WTC11 (cell line): Measurements from ENCODE around the gene THUMPD3. TPM values are rescaled to one million over a fixed set of nuclear protein-coding genes. Genes with fewer than 3 reads are reported as not detected.

Experiments used
- ATAC-seq: fragments of 200-7000 bp; cut with Tn5 transposase; 2 replicates; pipeline ENCODE4 v1.10.0; 2021; ENCODE audit warnings: mild to moderate bottlenecking, moderate library complexity
- CTCF ChIA-PET: fragments of 300-600 bp; sonication (Branson Sonifier 250); formaldehyde crosslinking; loops from one replicate; lab custom pipeline; 2021; ENCODE audit warnings: antibody characterized with exemption; lab: Charles Lee
- POLR2A ChIA-PET: fragments of 350-600 bp; sonication (Branson Sonifier 250); formaldehyde crosslinking; loops from one replicate; lab custom pipeline; 2021; ENCODE audit warnings: antibody characterized with exemption; lab: Charles Lee
- DNase-seq: peaks from one replicate; pipeline ENCODE4 v3.0.0; 2021; ENCODE audit warnings: low spot score
- H3K27ac Mint-ChIP-seq: 2 replicates; pipeline ENCODE4 v1.8.0; 2021; ENCODE audit warnings: mixed read lengths
- H3K27me3 Mint-ChIP-seq: 2 replicates; pipeline ENCODE4 v1.8.0; 2021; ENCODE audit warnings: low read depth, mild to moderate bottlenecking, moderate library complexity, mixed read lengths
- H3K36me3 Mint-ChIP-seq: 2 replicates; pipeline ENCODE4 v1.8.0; 2021; ENCODE audit warnings: mixed read lengths
- H3K4me1 Mint-ChIP-seq: 2 replicates; pipeline ENCODE4 v1.8.0; 2022; ENCODE audit warnings: mixed read lengths
- H3K4me3 Mint-ChIP-seq: 2 replicates; pipeline ENCODE4 v1.8.0; 2021; ENCODE audit warnings: mild to moderate bottlenecking, moderate library complexity, mixed read lengths
- H3K9me3 Mint-ChIP-seq: 2 replicates; pipeline ENCODE4 v1.8.0; 2021; ENCODE audit warnings: mixed read lengths
- CBFB ChIP-seq: sonication (generic); formaldehyde crosslinking; IDR thresholded peaks from 2 replicates; pipeline ENCODE4 v1.8.1; 2022; ENCODE audit warnings: mild to moderate bottlenecking, low read depth, missing genetic modification reagents
- CREB1 ChIP-seq: sonication (generic); formaldehyde crosslinking; IDR thresholded peaks from 2 replicates; pipeline ENCODE4 v1.8.0; 2023; ENCODE audit warnings: mild to moderate bottlenecking, missing genetic modification reagents
- E2F5 ChIP-seq: sonication (generic); formaldehyde crosslinking; IDR thresholded peaks from 2 replicates; pipeline ENCODE4 v1.8.1; 2022; ENCODE audit warnings: mild to moderate bottlenecking, moderate library complexity, missing genetic modification reagents
- ELF4 ChIP-seq: sonication (generic); formaldehyde crosslinking; IDR thresholded peaks from 2 replicates; pipeline ENCODE4 v1.8.1; 2022; ENCODE audit warnings: low read depth, mild to moderate bottlenecking, moderate library complexity, missing genetic modification reagents
- EMX1 ChIP-seq: fragments of 250-450 bp; sonication (Bioruptor Pico); IDR thresholded peaks from 2 replicates; pipeline ENCODE4 v1.8.0; 2021; ENCODE audit warnings: mild to moderate bottlenecking
- FOXP4 ChIP-seq: sonication (generic); formaldehyde crosslinking; IDR thresholded peaks from 2 replicates; pipeline ENCODE4 v1.8.0; 2022; ENCODE audit warnings: mild to moderate bottlenecking, missing genetic modification reagents
- GTF2I ChIP-seq: fragments of 250-450 bp; sonication (Bioruptor Pico); conservative IDR thresholded peaks from 2 replicates; pipeline ENCODE4 v1.4.0; 2021; ENCODE audit warnings: mild to moderate bottlenecking
- HMGXB4 ChIP-seq: sonication (generic); formaldehyde crosslinking; IDR thresholded peaks from 2 replicates; pipeline ENCODE4 v1.8.1; 2023; ENCODE audit warnings: mild to moderate bottlenecking, moderate library complexity, missing genetic modification reagents
- JUN ChIP-seq: sonication (generic); formaldehyde crosslinking; IDR thresholded peaks from 2 replicates; pipeline ENCODE4 v1.8.0; 2023; ENCODE audit warnings: mild to moderate bottlenecking, missing genetic modification reagents
- MLX ChIP-seq: sonication (generic); formaldehyde crosslinking; IDR thresholded peaks from 2 replicates; pipeline ENCODE4 v1.8.1; 2023; ENCODE audit warnings: mild to moderate bottlenecking, missing genetic modification reagents, moderate library complexity
- NFATC4 ChIP-seq: fragments of 250-450 bp; sonication (Bioruptor Pico); IDR thresholded peaks from 2 replicates; pipeline ENCODE4 v1.9.0; 2021; ENCODE audit warnings: mild to moderate bottlenecking
- NFE2L1 ChIP-seq: sonication (generic); formaldehyde crosslinking; IDR thresholded peaks from 2 replicates; pipeline ENCODE4 v1.8.1; 2023; ENCODE audit warnings: missing genetic modification reagents
- NFYB ChIP-seq: sonication (generic); formaldehyde crosslinking; conservative IDR thresholded peaks from 2 replicates; pipeline ENCODE4 v1.8.0; 2022; ENCODE audit warnings: low read depth, missing genetic modification reagents
- NR1H2 ChIP-seq: sonication (generic); formaldehyde crosslinking; IDR thresholded peaks from 2 replicates; pipeline ENCODE4 v1.9.0; 2021; ENCODE audit warnings: mild to moderate bottlenecking, moderate library complexity, missing genetic modification reagents
- NR2C2 ChIP-seq: sonication (generic); formaldehyde crosslinking; IDR thresholded peaks from 2 replicates; pipeline ENCODE4 v1.8.0; 2022; ENCODE audit warnings: mild to moderate bottlenecking, missing genetic modification reagents
- PRRX2 ChIP-seq: fragments of 250-450 bp; sonication (Bioruptor Pico); IDR thresholded peaks from 2 replicates; pipeline ENCODE4 v1.8.0; 2021; ENCODE audit warnings: mild to moderate bottlenecking
- TP53 ChIP-seq: sonication (generic); formaldehyde crosslinking; IDR thresholded peaks from 2 replicates; pipeline ENCODE4 v1.8.1; 2023; ENCODE audit warnings: mild to moderate bottlenecking, missing genetic modification reagents
- USF1 ChIP-seq: sonication (generic); formaldehyde crosslinking; IDR thresholded peaks from 2 replicates; pipeline ENCODE4 v1.8.0; 2022; ENCODE audit warnings: mild to moderate bottlenecking, missing genetic modification reagents
- ZBTB43 ChIP-seq: sonication (generic); formaldehyde crosslinking; IDR thresholded peaks from 2 replicates; pipeline ENCODE4 v1.8.1; 2023; ENCODE audit warnings: mild to moderate bottlenecking, missing genetic modification reagents
- ZNF425 ChIP-seq: fragments of 250-450 bp; sonication (Bioruptor Pico); conservative IDR thresholded peaks from 2 replicates; pipeline ENCODE4 v1.9.0; 2021; ENCODE audit warnings: mild to moderate bottlenecking
- ZNF671 ChIP-seq: fragments of 250-450 bp; sonication (Bioruptor Pico); IDR thresholded peaks from 2 replicates; pipeline ENCODE4 v1.8.0; 2021; ENCODE audit warnings: mild to moderate bottlenecking
- ZSCAN18 ChIP-seq: fragments of 250-450 bp; sonication (Bioruptor Pico); IDR thresholded peaks from 2 replicates; pipeline ENCODE4 v2.1.2; 2022; ENCODE audit warnings: mild to moderate bottlenecking, moderate library complexity
- total RNA-seq: library from RNA; stranded (reverse); gene quantifications from 3 replicates; pipeline ENCODE4 v1.2.3, GENCODE V29; 2021

Gene THUMPD3
- total RNA-seq, 1 experiment from 2014 or later, result 67.5 TPM

GRCh38 chr3:9388142-9388541 lies 25.3 kb downstream of the THUMPD3 start:
- ChIA-PET CTCF (no interaction called here), POLR2A (no interaction called here)
- H3K27me3 Mint-ChIP-seq, result no peaks in the 10 kb centered on the region
- peaks cover 3% of the 10 kb centered on the region; the same call in 1 of the 2 replicates for H3K4me1 Mint-ChIP-seq
- ATAC-seq, result no peak
- TF ChIP-seq NFE2L1, result no peak
- no peak for TF ChIP-seq NFATC4 (CRISPR knock-in tag)
- no peak for TF ChIP-seq E2F5 (CRISPR knock-in tag)
- no peak for TF ChIP-seq ZNF425 (CRISPR knock-in tag)
- TF ChIP-seq ZBTB43 (CRISPR knock-in tag), result no peak
- TF ChIP-seq EMX1, result no peak
- no peak for TF ChIP-seq TP53 (CRISPR knock-in tag)
- no peak for TF ChIP-seq NR1H2 (CRISPR knock-in tag)
- TF ChIP-seq CREB1, result no peak
- TF ChIP-seq PRRX2 (CRISPR knock-in tag), result no peak
- no peak for TF ChIP-seq NR2C2 (CRISPR knock-in tag)
- no peak for TF ChIP-seq JUN
- TF ChIP-seq, all 79 proteins: peak for 0
- Mint-ChIP-seq H3K9me3 (no peaks in the 10 kb centered on the region), H3K4me3 (no peak overlapping the region), H3K27ac (no peak overlapping the region), H3K36me3 (peaks cover 78% of the 10 kb centered on the region)
- DNase-seq, result no peak

- Mint-ChIP-seq H3K27ac (peak overlapping the region; percentile 52), H3K4me1 (peaks cover 3% of the 10 kb centered on the region; the same call in 1 of the 2 replicates), H3K27me3 (no peaks in the 10 kb centered on the region), H3K4me3 (no peak overlapping the region), H3K9me3 (no peaks in the 10 kb centered on the region), H3K36me3 (peaks cover 78% of the 10 kb centered on the region)
- ChIA-PET CTCF (no interaction called here), POLR2A (interaction anchor here (0.6 to 1.4 kb wide), 2 partner anchors 26 to 187 kb away, joined by 3 read pairs; partner anchors contain the start of gene THUMPD3)
- DNase-seq, result no peak
- no peak for ATAC-seq
- no peak for TF ChIP-seq NFATC4 (CRISPR knock-in tag)
- TF ChIP-seq NFYB (CRISPR knock-in tag), result no peak
- no peak for TF ChIP-seq ZSCAN18 (CRISPR knock-in tag)
- no peak for TF ChIP-seq USF1 (CRISPR knock-in tag)
- TF ChIP-seq ZNF671, result no peak
- no peak for TF ChIP-seq HMGXB4 (CRISPR knock-in tag)
- TF ChIP-seq ELF4 (CRISPR knock-in tag), result no peak
- no peak for TF ChIP-seq MLX
- TF ChIP-seq FOXP4, result no peak
- no peak for TF ChIP-seq TP53 (CRISPR knock-in tag)
- TF ChIP-seq GTF2I (CRISPR knock-in tag), result no peak
- TF ChIP-seq CBFB (CRISPR knock-in tag), result no peak
Observed at GRCh38 chr3:9388562-9389272, 25.9 kb downstream of the THUMPD3 start.
